Liver (tissue), 9 donors: ENCODE data around the gene TEX264. TPM values are rescaled to one million over a fixed set of nuclear protein-coding genes. Genes with fewer than 3 reads are reported as not detected.

Experiments
- DNase-seq: peaks from one replicate; pipeline ENCODE4 v3.0.0-alpha.2; 2017; ENCODE audit warnings: low spot score
- H3K27ac ChIP-seq, 2 donors: one replicate each; pipeline ENCODE4 v1.7.0; 2013; ENCODE audit warnings: inconsistent platforms in 2 of 2, low read length in 2 of 2, control low read depth in 1 of 2, low read depth in 1 of 2, mild to moderate bottlenecking in 1 of 2
- H3K27me3 ChIP-seq, 4 donors: one replicate each; pipeline versions ENCODE4 v1.6.1 to v1.7.0; 2013; ENCODE audit warnings: low read length in 3 of 4, inconsistent platforms in 1 of 4, mild to moderate bottlenecking in 1 of 4, moderate library complexity in 1 of 4; ENCODE audit not compliant: control insufficient read depth in 4 of 4, insufficient read depth in 4 of 4
- H3K36me3 ChIP-seq, 4 donors: one replicate each; pipeline versions ENCODE4 v1.6.1 to v1.7.0; 2013; ENCODE audit warnings: low read length in 3 of 4, mild to moderate bottlenecking in 3 of 4, low read depth in 1 of 4, moderate library complexity in 1 of 4; ENCODE audit not compliant: control insufficient read depth in 4 of 4, insufficient read depth in 3 of 4
- H3K4me1 ChIP-seq, 4 donors: one replicate each; pipeline versions ENCODE4 v1.6.1 to v1.7.0; 2013; ENCODE audit warnings: low read length in 3 of 4, mild to moderate bottlenecking in 3 of 4, moderate library complexity in 1 of 4; ENCODE audit not compliant: control insufficient read depth in 4 of 4, insufficient read depth in 4 of 4
- H3K4me3 ChIP-seq, 3 donors: one replicate each; pipeline versions ENCODE4 v1.6.1 to v1.7.0; 2013; ENCODE audit warnings: low read length in 3 of 3, control low read depth in 1 of 3, low read depth in 1 of 3, mild to moderate bottlenecking in 1 of 3
- H3K9ac ChIP-seq, 2 donors: one replicate each; pipeline ENCODE4 v1.7.0; 2013; ENCODE audit warnings: low read length in 2 of 2, mild to moderate bottlenecking in 2 of 2, moderate library complexity in 2 of 2, control low read depth in 1 of 2, low read depth in 1 of 2
- H3K9me3 ChIP-seq, 4 donors: one replicate each; pipeline versions ENCODE4 v1.6.1 to v1.7.0; 2013; ENCODE audit warnings: low read length in 3 of 4; ENCODE audit not compliant: control insufficient read depth in 4 of 4
- ATF3 ChIP-seq: IDR thresholded peaks from 2 replicates; pipeline ENCODE4 v1.6.1; 2016; ENCODE audit warnings: antibody characterized with exemption
- EGR1 ChIP-seq, 2 donors: IDR thresholded peaks; 2 replicates each; pipeline ENCODE4 v1.6.1; 2016 to 2018; ENCODE audit warnings: antibody characterized with exemption in 2 of 2, low read depth in 2 of 2
- HNF4A ChIP-seq, 2 donors: conservative IDR thresholded peaks; 2 replicates each; pipeline ENCODE4 v1.6.1; 2016; ENCODE audit warnings: antibody characterized with exemption in 2 of 2, mild to moderate bottlenecking in 2 of 2
- HNF4G ChIP-seq: IDR thresholded peaks from 2 replicates; pipeline ENCODE4 v1.6.1; 2016; ENCODE audit warnings: antibody characterized with exemption
- JUND ChIP-seq, 2 donors: IDR thresholded peaks; 2 replicates each; pipeline ENCODE4 v1.6.1; 2016; ENCODE audit warnings: antibody characterized with exemption in 2 of 2
- NR2F2 ChIP-seq: IDR thresholded peaks from 2 replicates; pipeline ENCODE4 v1.6.1; 2016; ENCODE audit warnings: antibody characterized with exemption
- REST ChIP-seq: IDR thresholded peaks from 2 replicates; pipeline ENCODE4 v1.6.1; 2016; ENCODE audit warnings: antibody characterized with exemption, mild to moderate bottlenecking
- RXRA ChIP-seq, 2 donors: IDR thresholded peaks; 2 replicates each; pipeline ENCODE4 v1.6.1; 2017 to 2018; ENCODE audit warnings: antibody characterized with exemption in 2 of 2, mild to moderate bottlenecking in 1 of 2
- SP1 ChIP-seq: IDR thresholded peaks from 2 replicates; pipeline ENCODE4 v1.6.1; 2018; ENCODE audit warnings: antibody characterized with exemption, mild to moderate bottlenecking
- YY1 ChIP-seq: IDR thresholded peaks from 2 replicates; pipeline ENCODE4 v1.6.1; 2016; ENCODE audit warnings: antibody characterized with exemption, mild to moderate bottlenecking
- ZBTB33 ChIP-seq: IDR thresholded peaks from 2 replicates; pipeline ENCODE4 v1.6.1; 2016; ENCODE audit warnings: antibody characterized with exemption
- WGBS: extraction: QIAGEN DNeasy Blood & Tissue Kit; methylation state at CpG from one replicate; pipeline ENCODE4 v1.1.7; 2013; 5-methylcytosine and 5-hydroxymethylcytosine counted together
- polyA plus RNA-seq, 2 donors: library from polyadenylated mRNA; stranded (reverse) in 1 of 2; unstranded in 1 of 2; fragments of 200-250 nt in 1 of 2; fragments of >200 nt in 1 of 2; fragmentation: Nextera tagmentation in 1 of 2; extraction: Ambion mirVana in 1 of 2; gene quantifications; one replicate each; pipeline versions ENCODE4 v1.2.1 to v1.2.3, GENCODE V29; 2013 to 2015
- total RNA-seq, 2 donors: library from RNA; depleted of rRNA; stranded (reverse); fragments of >200 nt; gene quantifications; one replicate each; pipeline ENCODE4 v1.2.3, GENCODE V29; 2014
- donor health status: healthy.
- donor health status: healthy.
- donor health status: healthy.
- donor health status: healthy.
- donor health status: healthy.

Gene TEX264
- total and polyA plus RNA-seq, 4 donors: 21.2 to 48.4 (median 35.6) TPM

GRCh38 chr3:51747840-51748239 is 76.8 kb downstream of the TEX264 start:
- Histone ChIP-seq H3K4me1 (no peaks in the 10 kb centered on the region), H3K36me3 (no peaks in the 10 kb centered on the region), H3K4me3 (no peak overlapping the region), H3K9ac (no peak overlapping the region), H3K27me3 (no peaks in the 10 kb centered on the region), H3K27ac (no peak overlapping the region), H3K9me3 (no peaks in the 10 kb centered on the region)
- TF ChIP-seq JUND (IDR thresholded peaks at IDR 0.05): no peak
- TF ChIP-seq HNF4G: no peak
- TF ChIP-seq RXRA (IDR thresholded peaks at IDR 0.05): no peak
- TF ChIP-seq ZBTB33: no peak
- no peak for TF ChIP-seq ATF3
- DNase-seq: no peak

- no peak for DNase-seq
- H3K4me3 ChIP-seq: no peak overlapping the region
- H3K9ac ChIP-seq: no peak overlapping the region
- H3K27ac ChIP-seq: no peak overlapping the region
- H3K36me3 ChIP-seq: no peaks in the 10 kb centered on the region
- H3K4me1 ChIP-seq: no peaks in the 10 kb centered on the region
- H3K9me3 ChIP-seq: no peaks in the 10 kb centered on the region
- H3K27me3 ChIP-seq: no peaks in the 10 kb centered on the region
- 58% methylated on average over 1 of the region's 1 CpG for WGBS
- no peak for TF ChIP-seq ZBTB33
- TF ChIP-seq HNF4G: no peak
These were observed 77.3 kb downstream of the TEX264 start for GRCh38 chr3:51748327-51748726.

- Histone ChIP-seq H3K27ac (no peak overlapping the region), H3K4me1 (no peaks in the 10 kb centered on the region), H3K9ac (no peak overlapping the region), H3K9me3 (peaks cover 0 to 2% (median 0%) of the 10 kb centered on the region in 4 donors), H3K27me3 (no peaks in the 10 kb centered on the region), H3K4me3 (no peak overlapping the region), H3K36me3 (no peaks in the 10 kb centered on the region)
- 93% methylated on average over 1 of the region's 1 CpG for WGBS
- TF ChIP-seq REST (no peak), YY1 (no peak), ZBTB33 (no peak), EGR1 (IDR thresholded peaks at IDR 0.05; ENCODE audit: low read depth in 2 of 2) (no peak), NR2F2 (no peak), HNF4A (conservative IDR thresholded peaks at IDR 0.05) (no peak), SP1 (no peak)
- DNase-seq: no peak
These were observed 79.8 kb downstream of the TEX264 start for GRCh38 chr3:51750878-51751277.
